ENCODE measurements around the gene BCAT1. TPM values are rescaled to one million over a fixed set of nuclear protein-coding genes. Genes with fewer than 3 reads are reported as not detected.
"Not testable (repeated sequence)": the region's sequence is repeated elsewhere in the genome, so short reads cannot be mapped to it uniquely, and the experiment has no call there.

The BCAT1 gene
- total and polyA plus RNA-seq, 2 donors from 2014 or later = 1.3 to 15.5 TPM

DNA sequence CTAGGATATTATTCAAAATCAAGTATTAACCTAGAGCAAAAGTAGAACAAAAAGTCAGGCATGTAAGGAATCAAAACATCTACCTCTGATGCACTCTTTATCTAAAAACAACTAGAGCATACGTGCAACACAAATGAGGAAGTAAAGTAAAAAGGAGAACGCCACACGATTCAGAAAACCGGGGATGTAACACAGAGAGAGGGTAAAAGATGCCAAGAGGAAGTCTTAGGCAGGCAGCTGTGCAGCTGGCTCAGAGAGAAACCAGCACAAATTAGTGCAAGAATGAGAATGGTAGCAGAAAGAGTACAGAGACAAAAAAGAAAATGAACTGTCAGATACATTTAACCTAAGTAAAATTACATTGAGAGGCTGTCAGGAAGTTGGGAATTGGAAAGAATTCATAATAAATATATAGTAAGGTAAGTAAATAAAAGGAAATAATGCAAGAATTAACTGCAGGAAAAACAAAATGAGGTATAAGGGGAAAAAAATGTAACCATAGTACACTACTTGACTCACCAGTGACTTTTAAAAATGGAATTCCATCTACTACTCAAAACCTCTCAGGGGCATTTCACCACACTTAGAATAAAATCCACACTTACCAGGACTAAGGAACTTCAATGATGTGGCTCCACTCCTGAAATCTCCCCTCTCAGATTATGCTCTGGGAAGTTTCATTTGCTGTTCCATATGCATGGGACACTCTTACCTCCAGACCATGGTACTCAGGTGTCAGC is 17.1 kb downstream of the BCAT1 start:
- no peaks in the 10 kb centered on the region for H3K9me3 ChIP-seq (ENCODE audit: control insufficient read depth in 2 of 3, insufficient read depth in 1 of 3, low read length in 3 of 3)
- FAIRE-seq (no peak), DNase-seq (no peak)
- intact Hi-C loops (cut with DNase I) = no loop called here
- no peak overlapping the region for H3K9ac ChIP-seq (ENCODE audit: low read length in 3 of 3)
- H3K4me3 ChIP-seq (ENCODE audit: low read length in 3 of 3) = no peak overlapping the region
- H3K4me1 ChIP-seq (ENCODE audit: control insufficient read depth in 2 of 3, insufficient read depth in 2 of 3, low read depth in 1 of 3, low read length in 3 of 3) = no peaks in the 10 kb centered on the region
- H3K27me3 ChIP-seq (ENCODE audit: control insufficient read depth, insufficient read depth, low read length) = no peaks in the 10 kb centered on the region
- no peaks in the 10 kb centered on the region for H3K36me3 ChIP-seq (ENCODE audit: control insufficient read depth in 2 of 3, insufficient read depth in 3 of 3, low read length in 3 of 3)
- H3K27ac ChIP-seq (ENCODE audit: low read depth in 2 of 2, low read length in 2 of 2) = no peak overlapping the region
- TF ChIP-seq, protein P1, sequence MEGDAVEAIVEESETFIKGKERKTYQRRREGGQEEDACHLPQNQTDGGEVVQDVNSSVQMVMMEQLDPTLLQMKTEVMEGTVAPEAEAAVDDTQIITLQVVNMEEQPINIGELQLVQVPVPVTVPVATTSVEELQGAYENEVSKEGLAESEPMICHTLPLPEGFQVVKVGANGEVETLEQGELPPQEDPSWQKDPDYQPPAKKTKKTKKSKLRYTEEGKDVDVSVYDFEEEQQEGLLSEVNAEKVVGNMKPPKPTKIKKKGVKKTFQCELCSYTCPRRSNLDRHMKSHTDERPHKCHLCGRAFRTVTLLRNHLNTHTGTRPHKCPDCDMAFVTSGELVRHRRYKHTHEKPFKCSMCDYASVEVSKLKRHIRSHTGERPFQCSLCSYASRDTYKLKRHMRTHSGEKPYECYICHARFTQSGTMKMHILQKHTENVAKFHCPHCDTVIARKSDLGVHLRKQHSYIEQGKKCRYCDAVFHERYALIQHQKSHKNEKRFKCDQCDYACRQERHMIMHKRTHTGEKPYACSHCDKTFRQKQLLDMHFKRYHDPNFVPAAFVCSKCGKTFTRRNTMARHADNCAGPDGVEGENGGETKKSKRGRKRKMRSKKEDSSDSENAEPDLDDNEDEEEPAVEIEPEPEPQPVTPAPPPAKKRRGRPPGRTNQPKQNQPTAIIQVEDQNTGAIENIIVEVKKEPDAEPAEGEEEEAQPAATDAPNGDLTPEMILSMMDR (IDR thresholded peaks at IDR 0.05; ENCODE audit: borderline replicate concordance, extremely low read depth, insufficient read depth) = no peak

DNA sequence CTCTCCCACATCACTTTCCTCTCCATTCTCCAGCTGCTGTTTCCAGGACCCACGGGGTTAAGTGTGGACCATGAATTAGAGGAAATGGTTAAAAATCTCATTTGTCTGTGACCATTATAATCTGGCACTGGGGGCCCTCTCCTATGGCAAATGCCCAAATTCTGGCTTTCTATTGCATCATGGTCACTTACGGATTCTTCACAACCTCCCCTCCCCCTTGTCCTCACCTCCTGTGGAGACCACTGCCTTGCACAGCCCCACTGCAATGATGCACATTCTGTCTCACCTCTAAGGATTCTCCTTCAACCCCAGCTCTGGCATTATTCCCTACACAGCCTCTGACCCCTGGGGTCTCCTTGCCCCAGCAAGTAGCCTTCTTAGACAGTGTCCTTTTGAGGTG is 18.9 kb downstream of the BCAT1 start:
- H3K4me1 ChIP-seq (ENCODE audit: control insufficient read depth in 2 of 3, insufficient read depth in 2 of 3, low read depth in 1 of 3, low read length in 3 of 3) = no peaks in the 10 kb centered on the region
- FAIRE-seq = no peak

DNA sequence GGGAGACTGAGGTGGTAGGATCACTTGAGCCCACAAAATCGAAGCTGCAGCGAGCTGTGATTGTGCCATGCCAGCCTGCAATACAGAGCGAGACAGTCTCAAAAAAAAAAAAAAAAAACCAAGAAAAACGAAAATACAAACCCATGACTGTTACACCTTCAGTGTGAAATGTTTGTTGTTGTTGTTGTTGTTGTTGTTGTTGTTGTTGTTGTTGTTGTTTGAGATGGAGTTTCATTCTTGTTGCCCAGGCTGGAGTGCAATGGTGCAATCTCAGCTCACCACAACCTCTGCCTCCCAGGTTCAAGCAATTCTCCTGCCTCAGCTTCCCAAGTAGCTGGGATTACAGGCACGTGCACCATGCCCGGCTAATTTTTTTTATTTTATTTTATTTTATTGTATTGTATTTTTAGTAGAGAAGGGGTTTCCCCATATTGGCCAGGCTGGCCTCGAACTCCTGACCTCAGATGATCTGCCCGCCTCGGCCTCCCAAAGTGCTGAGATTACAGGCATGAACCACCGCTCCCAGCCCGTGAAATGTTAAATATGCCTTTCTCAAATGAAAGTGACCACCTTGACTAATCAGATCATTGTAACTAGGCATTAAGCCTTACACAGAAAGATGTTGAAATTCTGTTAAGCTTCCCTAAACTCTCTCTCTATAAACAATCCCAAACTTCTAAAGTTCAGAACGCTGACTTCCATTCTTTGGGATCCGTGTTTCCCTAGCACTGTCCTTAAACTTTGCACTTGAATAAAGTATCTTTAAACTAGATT is 20.2 kb downstream of the BCAT1 start:
- H3K9me3 ChIP-seq (ENCODE audit: control insufficient read depth in 2 of 3, insufficient read depth in 1 of 3, low read length in 3 of 3); intact Hi-C loops (cut with DNase I); H3K4me3 ChIP-seq (ENCODE audit: low read length in 3 of 3); H3K27ac ChIP-seq (ENCODE audit: low read depth in 2 of 2, low read length in 2 of 2); H3K36me3 ChIP-seq (ENCODE audit: control insufficient read depth in 2 of 3, insufficient read depth in 3 of 3, low read length in 3 of 3); H3K27me3 ChIP-seq (ENCODE audit: control insufficient read depth, insufficient read depth, low read length); H3K4me1 ChIP-seq (ENCODE audit: control insufficient read depth in 2 of 3, insufficient read depth in 2 of 3, low read depth in 1 of 3, low read length in 3 of 3); H3K9ac ChIP-seq (ENCODE audit: low read length in 3 of 3); FAIRE-seq; DNase-seq: not testable (repeated sequence)

More for the DNA sequence above, 18.9 kb downstream of the BCAT1 start:
- TF ChIP-seq, protein P1 (IDR thresholded peaks at IDR 0.05; ENCODE audit: borderline replicate concordance, extremely low read depth, insufficient read depth) = no peak
- no peaks in the 10 kb centered on the region for H3K27me3 ChIP-seq (ENCODE audit: control insufficient read depth, insufficient read depth, low read length)
- no peaks in the 10 kb centered on the region for H3K36me3 ChIP-seq (ENCODE audit: control insufficient read depth in 2 of 3, insufficient read depth in 3 of 3, low read length in 3 of 3)
- intact Hi-C loops (cut with DNase I) = no loop called here
- DNase-seq = no peak
- no peaks in the 10 kb centered on the region for H3K9me3 ChIP-seq (ENCODE audit: control insufficient read depth in 2 of 3, insufficient read depth in 1 of 3, low read length in 3 of 3)
- H3K9ac ChIP-seq (ENCODE audit: low read length in 3 of 3) = no peak overlapping the region
- H3K27ac ChIP-seq (ENCODE audit: low read depth in 2 of 2, low read length in 2 of 2) = no peak overlapping the region
- H3K4me3 ChIP-seq (ENCODE audit: low read length in 3 of 3) = no peak overlapping the region

DNA sequence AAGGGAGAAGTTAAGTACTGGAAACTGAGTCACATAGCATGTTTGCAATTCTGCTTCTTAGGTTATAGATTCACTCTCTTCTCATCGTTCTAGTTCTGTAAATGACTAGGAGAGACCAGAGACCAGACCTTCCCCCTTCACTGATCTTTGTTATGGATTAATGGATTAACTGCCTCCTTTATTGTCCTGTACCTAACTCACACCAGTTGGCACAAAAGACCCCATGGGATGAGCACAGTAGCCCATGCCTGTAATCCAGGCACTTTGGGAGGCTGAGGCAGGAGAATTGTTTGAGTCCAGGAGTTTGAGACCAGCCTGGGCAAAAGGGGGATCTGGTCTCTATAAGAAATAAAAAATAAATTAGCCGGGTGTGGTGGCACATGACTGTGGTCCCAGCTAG is 20.8 kb downstream of the BCAT1 start:
- H3K27ac ChIP-seq (ENCODE audit: low read depth in 2 of 2, low read length in 2 of 2) = no peak overlapping the region
- no peaks in the 10 kb centered on the region for H3K4me1 ChIP-seq (ENCODE audit: control insufficient read depth in 2 of 3, insufficient read depth in 2 of 3, low read depth in 1 of 3, low read length in 3 of 3)
- no peak overlapping the region for H3K9ac ChIP-seq (ENCODE audit: low read length in 3 of 3)
- no peak for DNase-seq
- no peaks in the 10 kb centered on the region for H3K27me3 ChIP-seq (ENCODE audit: control insufficient read depth, insufficient read depth, low read length)
- H3K9me3 ChIP-seq (ENCODE audit: control insufficient read depth in 2 of 3, insufficient read depth in 1 of 3, low read length in 3 of 3) = no peaks in the 10 kb centered on the region
- intact Hi-C loops (cut with DNase I) = no loop called here
- TF ChIP-seq, protein P1 (IDR thresholded peaks at IDR 0.05; ENCODE audit: borderline replicate concordance, extremely low read depth, insufficient read depth) = no peak
- no peaks in the 10 kb centered on the region for H3K36me3 ChIP-seq (ENCODE audit: control insufficient read depth in 2 of 3, insufficient read depth in 3 of 3, low read length in 3 of 3)
- H3K4me3 ChIP-seq (ENCODE audit: low read length in 3 of 3) = no peak overlapping the region
- FAIRE-seq = no peak

DNA sequence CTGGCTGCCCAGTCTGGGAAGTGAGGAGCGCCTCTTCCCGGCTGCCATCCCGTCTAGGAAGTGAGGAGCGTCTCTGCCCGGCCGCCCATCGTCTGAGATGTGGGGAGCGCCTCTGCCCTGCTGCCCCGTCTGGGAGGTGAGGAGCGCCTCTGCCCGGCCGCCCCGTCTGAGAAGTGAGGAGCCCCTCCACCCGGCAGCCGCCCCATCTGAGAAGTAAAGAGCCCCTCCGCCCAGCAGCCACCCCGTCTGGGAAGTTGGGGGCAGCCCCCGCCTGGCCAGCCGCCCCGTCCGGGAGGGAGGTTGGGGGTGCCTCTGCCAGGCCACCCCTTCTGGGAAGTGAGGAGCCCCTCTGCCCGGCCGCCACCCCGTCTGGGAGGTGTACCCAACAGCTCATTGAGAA is 22.8 kb downstream of the BCAT1 start:
- H3K9ac ChIP-seq (ENCODE audit: low read length in 3 of 3); H3K36me3 ChIP-seq (ENCODE audit: control insufficient read depth in 2 of 3, insufficient read depth in 3 of 3, low read length in 3 of 3); intact Hi-C loops (cut with DNase I); H3K4me1 ChIP-seq (ENCODE audit: control insufficient read depth in 2 of 3, insufficient read depth in 2 of 3, low read depth in 1 of 3, low read length in 3 of 3); H3K9me3 ChIP-seq (ENCODE audit: control insufficient read depth in 2 of 3, insufficient read depth in 1 of 3, low read length in 3 of 3); H3K27ac ChIP-seq (ENCODE audit: low read depth in 2 of 2, low read length in 2 of 2); DNase-seq; H3K27me3 ChIP-seq (ENCODE audit: control insufficient read depth, insufficient read depth, low read length); H3K4me3 ChIP-seq (ENCODE audit: low read length in 3 of 3); FAIRE-seq: not testable (repeated sequence)

Data from kidney (tissue), 14 donors.